Neural progenitor cell (in vitro differentiated cells): ENCODE results near the gene VTI1A.

Experiments
- EZH2 ChIP-seq: fragments of 200-600 bp; sonication (generic); IDR thresholded peaks from 2 replicates; pipeline ENCODE4 v1.6.1; 2017; ENCODE audit warnings: antibody characterized with exemption, mild to moderate bottlenecking, moderate library complexity
- TF ChIP-seq, protein P1 (sequence below): fragments of 200-600 bp; sonication (generic); IDR thresholded peaks from 2 replicates; pipeline ENCODE4 v1.5.1; 2017; ENCODE audit warnings: antibody characterized with exemption, mild to moderate bottlenecking

DNA sequence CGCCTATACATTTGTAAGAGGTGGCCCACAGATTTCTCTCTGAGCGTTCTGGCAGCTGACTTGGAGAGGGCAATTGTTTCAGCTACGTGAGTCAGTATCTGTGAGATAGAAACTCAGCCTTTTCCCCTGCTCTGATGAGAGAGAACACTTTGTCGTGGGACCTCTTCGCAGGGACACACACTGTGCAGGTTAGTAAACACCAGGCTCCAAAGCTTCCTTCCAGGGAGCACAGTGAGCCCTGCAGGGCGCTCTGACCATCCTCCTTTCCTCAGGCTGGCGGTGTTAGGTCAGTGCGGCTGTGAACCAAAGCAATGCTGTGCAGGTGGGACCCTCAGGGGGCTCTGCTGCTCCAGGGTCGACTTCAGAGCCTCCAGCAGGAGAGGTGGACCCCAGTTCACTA, 350.8 kb downstream of the VTI1A start:
- TF ChIP-seq, protein P1, sequence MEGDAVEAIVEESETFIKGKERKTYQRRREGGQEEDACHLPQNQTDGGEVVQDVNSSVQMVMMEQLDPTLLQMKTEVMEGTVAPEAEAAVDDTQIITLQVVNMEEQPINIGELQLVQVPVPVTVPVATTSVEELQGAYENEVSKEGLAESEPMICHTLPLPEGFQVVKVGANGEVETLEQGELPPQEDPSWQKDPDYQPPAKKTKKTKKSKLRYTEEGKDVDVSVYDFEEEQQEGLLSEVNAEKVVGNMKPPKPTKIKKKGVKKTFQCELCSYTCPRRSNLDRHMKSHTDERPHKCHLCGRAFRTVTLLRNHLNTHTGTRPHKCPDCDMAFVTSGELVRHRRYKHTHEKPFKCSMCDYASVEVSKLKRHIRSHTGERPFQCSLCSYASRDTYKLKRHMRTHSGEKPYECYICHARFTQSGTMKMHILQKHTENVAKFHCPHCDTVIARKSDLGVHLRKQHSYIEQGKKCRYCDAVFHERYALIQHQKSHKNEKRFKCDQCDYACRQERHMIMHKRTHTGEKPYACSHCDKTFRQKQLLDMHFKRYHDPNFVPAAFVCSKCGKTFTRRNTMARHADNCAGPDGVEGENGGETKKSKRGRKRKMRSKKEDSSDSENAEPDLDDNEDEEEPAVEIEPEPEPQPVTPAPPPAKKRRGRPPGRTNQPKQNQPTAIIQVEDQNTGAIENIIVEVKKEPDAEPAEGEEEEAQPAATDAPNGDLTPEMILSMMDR, result no peak
- no peak for TF ChIP-seq EZH2
